Natural killer cell (primary cell): ENCODE results near the gene MORN1. TPM values are rescaled to one million over a fixed set of nuclear protein-coding genes. Genes with fewer than 3 reads are reported as not detected.

Experiments
- ATAC-seq, 3 donors: fragments of 150-1000 bp in 2 of 3; fragments of 200-7000 bp in 1 of 3; cut with Tn5 transposase; 1 replicate in 1 of 3; 2 replicates in 2 of 3; pipeline ENCODE4 v1.10.0; 2021; ENCODE audit warnings: mild to moderate bottlenecking in 2 of 3, moderate library complexity in 2 of 3
- DNase-seq, 2 donors: peaks; one replicate each; pipeline versions ENCODE4 v3.0.0 to v3.0.0-alpha.2; 2013 to 2021; ENCODE audit warnings: mixed read lengths in 1 of 2
- H3K27ac ChIP-seq: one replicate; pipeline ENCODE4 v1.5.1; 2013; ENCODE audit warnings: mild to moderate bottlenecking, low read length
- H3K27me3 ChIP-seq: one replicate; pipeline ENCODE4 v1.6.1; 2013; ENCODE audit warnings: low read length; ENCODE audit not compliant: control insufficient read depth, insufficient read depth
- H3K36me3 ChIP-seq: one replicate; pipeline ENCODE4 v1.6.1; 2013; ENCODE audit warnings: low read length; ENCODE audit not compliant: control insufficient read depth, insufficient read depth
- H3K4me1 ChIP-seq: one replicate; pipeline ENCODE4 v1.6.1; 2013; ENCODE audit warnings: low read length; ENCODE audit not compliant: control insufficient read depth, insufficient read depth
- H3K4me3 ChIP-seq: one replicate; pipeline ENCODE4 v1.5.1; 2013; ENCODE audit warnings: low read length
- H3K9me3 ChIP-seq: one replicate; pipeline ENCODE4 v1.6.1; 2013; ENCODE audit warnings: low read length; ENCODE audit not compliant: control insufficient read depth, insufficient read depth
- H3K27ac Mint-ChIP-seq, 2 donors: one replicate each; pipeline ENCODE4 v1.8.0; 2022; ENCODE audit warnings: mild to moderate bottlenecking in 2 of 2, mixed read lengths in 2 of 2, moderate library complexity in 1 of 2
- H3K27me3 Mint-ChIP-seq, 2 donors: one replicate each; pipeline ENCODE4 v1.8.0; 2022; ENCODE audit warnings: low read depth in 2 of 2, mixed read lengths in 2 of 2
- H3K36me3 Mint-ChIP-seq: one replicate; pipeline ENCODE4 v1.8.0; 2022; ENCODE audit warnings: mixed read lengths
- H3K4me1 Mint-ChIP-seq, 2 donors: one replicate each; pipeline ENCODE4 v1.8.0; 2022; ENCODE audit warnings: mixed read lengths in 2 of 2
- H3K4me3 Mint-ChIP-seq: one replicate; pipeline ENCODE4 v1.8.0; 2022; ENCODE audit warnings: mild to moderate bottlenecking, moderate library complexity, mixed read lengths
- H3K9me3 Mint-ChIP-seq, 2 donors: one replicate each; pipeline ENCODE4 v1.8.0; 2022; ENCODE audit warnings: mixed read lengths in 2 of 2
- CTCF ChIP-seq: fragments of 200-600 bp; IDR thresholded peaks from one replicate; pipeline ENCODE4 v1.8.0; 2022; ENCODE audit warnings: antibody characterized with exemption
- WGBS: methylation state at CpG from one replicate; pipeline ENCODE4 v1.1.7; 2013; ENCODE audit warnings: missing lambda C conversion rate; ENCODE audit not compliant: insufficient coverage; 5-methylcytosine and 5-hydroxymethylcytosine counted together
- intact Hi-C: fragments of 100-400 bp; cut with micrococcal nuclease; formaldehyde crosslinking; loops from one replicate; pipeline ENCODE4 v1.14.2; 2022
- total RNA-seq, 4 donors: library from RNA; stranded (reverse); fragments of 120-200 nt in 1 of 4; gene quantifications; one replicate each; pipeline versions ENCODE4 v1.2.3 to v1.2.4, GENCODE V29; 2013 to 2022

MORN1 gene
- total RNA-seq, 3 donors from 2014 or later (not counting 1 experiment from before 2014, with no cell fraction given) = 8.0 to 9.3 (median 8.8) TPM

DNA sequence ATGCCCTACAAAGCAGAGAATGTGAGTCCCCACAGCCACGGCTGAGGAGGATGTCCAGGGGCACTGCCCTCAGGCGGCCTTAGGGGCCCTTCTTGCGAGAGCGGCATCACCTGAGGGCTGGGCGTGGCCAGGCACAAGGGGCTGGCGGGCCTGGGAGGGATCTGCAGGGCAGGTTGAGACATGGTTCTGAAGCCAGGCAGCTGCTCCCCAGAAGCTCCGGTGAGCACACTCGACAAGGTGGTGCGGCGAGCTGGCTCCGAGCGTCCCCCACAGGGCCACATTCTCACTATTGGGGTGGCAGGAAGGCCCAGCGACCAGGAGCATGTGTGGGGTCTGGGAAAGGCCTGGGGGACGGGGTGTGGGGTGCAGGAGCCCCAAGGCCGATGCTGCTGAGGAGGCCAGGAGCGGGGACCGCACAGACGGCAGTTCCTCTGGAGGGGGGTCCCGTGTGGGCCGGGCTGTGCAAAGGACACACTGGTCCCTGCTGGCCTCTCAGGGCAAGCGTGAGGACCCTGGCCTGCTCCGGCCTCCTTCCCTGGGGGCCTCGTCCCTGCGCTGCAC is 47.2 kb downstream of the MORN1 start:
- WGBS = 91% methylated on average over 24 of the region's 24 CpGs
- Mint-ChIP-seq H3K27me3 (no peaks in the 10 kb centered on the region), H3K4me3 (no peak overlapping the region)

GRCh38 chr1:2343023-2343935 is 48.1 kb downstream of the MORN1 start:
- Mint-ChIP-seq H3K36me3 (no peaks in the 10 kb centered on the region), H3K27me3 (no peaks in the 10 kb centered on the region), H3K4me3 (no peak overlapping the region), H3K9me3 (no peaks in the 10 kb centered on the region), H3K4me1 (no peaks in the 10 kb centered on the region), H3K27ac (no peak overlapping the region)
- H3K27ac ChIP-seq = no peak overlapping the region
- 89% methylated on average over 39 of the region's 39 CpGs for WGBS
- intact Hi-C loops = no loop called here
- DNase-seq (no peak), ATAC-seq (no peak)
- H3K36me3 ChIP-seq = no peaks in the 10 kb centered on the region
- no peaks in the 10 kb centered on the region for H3K27me3 ChIP-seq
- no peaks in the 10 kb centered on the region for H3K9me3 ChIP-seq
- no peak overlapping the region for H3K4me3 ChIP-seq
- no peaks in the 10 kb centered on the region for H3K4me1 ChIP-seq
- no peak for TF ChIP-seq CTCF

More for the DNA sequence above, 47.2 kb downstream of the MORN1 start:
- Mint-ChIP-seq H3K9me3 (no peaks in the 10 kb centered on the region), H3K4me1 (no peaks in the 10 kb centered on the region), H3K27ac (no peak overlapping the region), H3K36me3 (no peaks in the 10 kb centered on the region)
- H3K4me1 ChIP-seq = no peaks in the 10 kb centered on the region
- H3K36me3 ChIP-seq = no peaks in the 10 kb centered on the region
- no peaks in the 10 kb centered on the region for H3K27me3 ChIP-seq
- no peak overlapping the region for H3K27ac ChIP-seq
- DNase-seq (no peak), ATAC-seq (no peak)
- intact Hi-C loops = no loop called here
- no peaks in the 10 kb centered on the region for H3K9me3 ChIP-seq
- no peak for TF ChIP-seq CTCF
- no peak overlapping the region for H3K4me3 ChIP-seq

- Mint-ChIP-seq H3K27me3 (no peaks in the 10 kb centered on the region), H3K36me3 (no peaks in the 10 kb centered on the region), H3K27ac (no peak overlapping the region), H3K4me3 (no peak overlapping the region), H3K9me3 (no peaks in the 10 kb centered on the region), H3K4me1 (no peaks in the 10 kb centered on the region)
- DNase-seq = no peak
- intact Hi-C loops = no loop called here
- H3K36me3 ChIP-seq = no peaks in the 10 kb centered on the region
- ATAC-seq = no peak
- no peaks in the 10 kb centered on the region for H3K4me1 ChIP-seq
- no peaks in the 10 kb centered on the region for H3K9me3 ChIP-seq
- 90% methylated on average over 20 of the region's 21 CpGs for WGBS
- H3K4me3 ChIP-seq = no peak overlapping the region
- no peak for TF ChIP-seq CTCF
- no peak overlapping the region for H3K27ac ChIP-seq
- no peaks in the 10 kb centered on the region for H3K27me3 ChIP-seq
Measured at GRCh38 chr1:2342384-2343022, 48.9 kb downstream of the MORN1 start.
